ENCODE data around the gene BRMS1. TPM values are rescaled to one million over a fixed set of nuclear protein-coding genes. Genes with fewer than 3 reads are reported as not detected.
"Not testable (repeated sequence)": the region's sequence is repeated elsewhere in the genome, so short reads cannot be mapped to it uniquely, and the experiment has no call there.

BRMS1 gene, protein sequence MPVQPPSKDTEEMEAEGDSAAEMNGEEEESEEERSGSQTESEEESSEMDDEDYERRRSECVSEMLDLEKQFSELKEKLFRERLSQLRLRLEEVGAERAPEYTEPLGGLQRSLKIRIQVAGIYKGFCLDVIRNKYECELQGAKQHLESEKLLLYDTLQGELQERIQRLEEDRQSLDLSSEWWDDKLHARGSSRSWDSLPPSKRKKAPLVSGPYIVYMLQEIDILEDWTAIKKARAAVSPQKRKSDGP
- total RNA-seq = 17.6 TPM

- peak; percentile 95 for DNase-seq
These were observed at the start of gene BRMS1 for GRCh38 chr11:66344550-66345315. TSS of gene BRMS1 (minus strand) at chr11:66345104. CDS start at chr11:66342234, 2,870 bp downstream.

- DNase-seq = no peak
These were observed 49.0 kb upstream of the BRMS1 start for GRCh38 chr11:66393954-66394353.

- DNase-seq = no peak
These were observed 46.4 kb upstream of the BRMS1 start for GRCh38 chr11:66391322-66391721.

DNA sequence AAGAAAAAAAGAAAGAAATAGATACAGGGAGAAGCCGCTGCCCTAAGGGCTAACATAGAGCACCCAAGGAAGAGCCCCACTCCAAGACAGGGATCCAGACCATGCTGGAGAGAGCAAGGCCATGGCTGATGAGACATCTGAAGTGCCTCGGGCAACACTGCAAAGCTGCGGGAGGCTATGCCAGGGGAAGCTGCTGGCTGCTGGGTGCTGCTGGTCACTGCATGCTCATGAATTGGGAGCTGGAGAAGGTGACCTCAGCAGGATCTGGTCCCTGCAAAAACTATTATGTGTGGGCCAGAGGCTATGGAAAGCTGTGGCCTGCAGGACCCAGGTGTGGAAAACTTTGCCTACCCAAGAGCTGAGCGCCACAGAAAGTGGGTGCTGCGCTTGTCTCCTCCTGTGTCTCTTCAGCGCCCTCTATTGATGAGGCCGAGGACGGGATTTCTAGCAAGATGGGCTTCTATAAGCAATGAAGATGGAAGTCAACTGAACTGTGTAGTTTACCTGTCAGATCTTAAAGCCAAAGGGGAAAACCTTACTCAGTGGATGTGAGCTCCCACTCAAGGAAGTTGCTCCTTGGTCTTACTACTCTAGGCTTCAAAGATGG lies 44.0 kb upstream of the BRMS1 start:
- DNase-seq = no peak

GRCh38 chr11:66386171-66387069 lies 41.5 kb upstream of the BRMS1 start:
- peak; percentile 53 for DNase-seq

DNA sequence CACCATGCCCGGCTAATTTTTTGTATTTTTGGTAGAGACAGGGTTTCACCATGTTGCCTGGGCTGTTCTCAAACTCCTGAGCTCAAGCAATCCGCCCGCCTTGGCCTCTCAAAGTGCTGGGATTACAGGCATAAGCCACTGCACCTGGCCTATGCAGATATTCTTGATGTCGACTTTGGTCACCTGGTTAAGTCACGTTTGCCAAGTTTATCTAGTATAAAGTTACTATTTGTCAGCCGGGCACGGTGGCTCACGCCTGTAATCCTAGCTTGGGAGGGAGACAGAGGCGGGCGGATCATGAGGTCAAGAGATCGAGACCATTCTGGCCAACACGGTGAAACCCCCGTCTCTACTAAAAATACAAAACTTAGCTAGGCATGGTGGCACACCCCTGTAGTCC lies 39.4 kb upstream of the BRMS1 start:
- not testable (repeated sequence) for DNase-seq

DNA sequence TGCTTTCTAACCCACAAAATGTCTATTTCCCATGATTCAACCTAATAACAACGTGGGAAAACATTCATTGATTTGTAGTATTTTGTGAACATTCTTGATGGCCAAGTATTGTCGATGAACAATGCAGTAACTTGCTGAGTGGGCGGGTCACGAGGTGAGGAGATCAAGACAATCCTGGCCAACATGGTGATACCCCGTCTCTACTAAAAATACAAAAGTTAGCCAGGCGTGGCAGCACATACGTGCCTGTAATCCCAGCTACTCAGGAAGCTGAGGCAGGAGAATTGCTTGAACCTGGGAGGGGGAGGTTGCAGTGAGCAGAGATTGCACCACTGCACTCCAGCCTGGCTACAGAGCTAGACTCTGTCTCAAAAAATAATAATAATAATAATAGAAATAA lies 35.4 kb upstream of the BRMS1 start:
- not testable (repeated sequence) for DNase-seq

DNA sequence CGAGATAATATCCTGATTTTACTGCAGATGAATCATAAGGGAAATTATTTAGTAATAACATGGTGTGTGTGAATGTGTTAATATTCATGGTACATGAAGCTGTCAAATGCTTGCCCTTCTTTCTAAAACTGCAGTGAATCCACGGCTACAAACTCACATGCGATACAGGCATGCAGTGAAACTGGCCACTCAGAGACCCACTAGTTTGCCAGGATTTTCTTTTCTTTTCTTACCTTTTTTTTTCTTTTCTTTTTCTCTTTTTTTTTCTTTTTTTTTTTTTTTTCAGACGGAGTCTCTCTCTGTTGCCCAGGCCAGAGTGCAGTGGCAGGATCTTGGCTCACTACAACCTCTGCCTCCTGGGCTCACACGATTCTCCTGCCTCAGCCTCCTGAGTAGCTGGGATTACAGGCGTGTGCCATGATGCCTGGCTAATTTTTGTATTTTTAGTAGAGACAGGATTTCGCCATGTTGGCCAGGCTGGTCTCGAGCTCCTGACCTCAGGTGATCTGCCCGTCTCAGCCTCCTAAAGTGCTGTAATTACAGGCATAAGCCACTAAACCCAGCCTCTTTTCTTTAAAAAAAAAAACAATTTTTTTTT lies 28.9 kb upstream of the BRMS1 start:
- DNase-seq = not testable (repeated sequence)

GRCh38 chr11:66373265-66373664 lies 28.4 kb upstream of the BRMS1 start:
- DNase-seq = no peak

- no peak for DNase-seq
These were observed 26.9 kb upstream of the BRMS1 start, which contains the start of gene SLC29A2 for GRCh38 chr11:66371627-66372415. TSS of gene SLC29A2 (minus strand) at chr11:66371760. CDS start at chr11:66371591, 169 bp downstream.

DNA sequence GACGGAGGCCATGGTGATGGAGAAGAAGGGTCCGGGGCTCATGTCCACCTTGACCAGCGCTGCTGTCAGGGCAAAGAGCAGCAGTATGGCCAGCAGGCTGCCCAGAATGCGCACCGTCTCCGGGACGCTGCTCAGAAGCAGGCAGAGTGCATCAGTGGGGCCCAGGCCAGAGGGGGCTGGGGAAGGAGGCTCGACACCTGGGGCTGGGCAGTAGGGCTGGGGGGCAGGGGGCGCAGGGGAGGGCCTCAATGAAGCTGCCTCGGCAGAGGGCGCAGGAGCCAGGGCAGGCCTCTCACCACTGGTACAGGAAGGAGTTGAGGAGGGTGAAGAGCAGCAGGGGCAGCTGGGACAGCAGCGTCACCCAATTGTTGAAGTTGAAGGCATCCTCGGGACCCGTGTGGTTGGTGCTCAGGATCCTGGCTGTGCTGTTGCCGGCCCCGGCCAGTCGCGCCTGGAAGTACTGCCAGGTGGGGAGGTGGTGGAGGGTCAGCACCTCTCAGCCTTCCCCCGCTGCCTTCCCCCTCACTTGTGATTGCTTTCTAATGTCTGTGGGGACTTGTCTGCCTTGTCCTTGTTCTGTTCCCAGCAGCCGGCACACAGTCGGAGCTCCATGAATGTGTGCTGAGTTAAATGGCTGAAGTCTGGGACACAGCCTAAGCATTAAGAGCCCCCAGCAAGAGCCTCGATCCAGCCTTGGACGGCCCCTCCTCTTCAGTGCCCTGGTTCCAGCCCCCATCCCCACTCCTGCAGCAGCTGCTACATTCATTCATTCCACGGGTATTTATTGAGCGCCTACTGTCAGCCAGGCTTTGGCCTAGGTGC lies 24.4 kb upstream of the BRMS1 start:
- no peak for DNase-seq

- DNase-seq = no peak
These were observed 23.6 kb upstream of the BRMS1 start for GRCh38 chr11:66368484-66368883.

- no peak for DNase-seq
These were observed 22.8 kb upstream of the BRMS1 start for GRCh38 chr11:66367561-66368312.

DNA sequence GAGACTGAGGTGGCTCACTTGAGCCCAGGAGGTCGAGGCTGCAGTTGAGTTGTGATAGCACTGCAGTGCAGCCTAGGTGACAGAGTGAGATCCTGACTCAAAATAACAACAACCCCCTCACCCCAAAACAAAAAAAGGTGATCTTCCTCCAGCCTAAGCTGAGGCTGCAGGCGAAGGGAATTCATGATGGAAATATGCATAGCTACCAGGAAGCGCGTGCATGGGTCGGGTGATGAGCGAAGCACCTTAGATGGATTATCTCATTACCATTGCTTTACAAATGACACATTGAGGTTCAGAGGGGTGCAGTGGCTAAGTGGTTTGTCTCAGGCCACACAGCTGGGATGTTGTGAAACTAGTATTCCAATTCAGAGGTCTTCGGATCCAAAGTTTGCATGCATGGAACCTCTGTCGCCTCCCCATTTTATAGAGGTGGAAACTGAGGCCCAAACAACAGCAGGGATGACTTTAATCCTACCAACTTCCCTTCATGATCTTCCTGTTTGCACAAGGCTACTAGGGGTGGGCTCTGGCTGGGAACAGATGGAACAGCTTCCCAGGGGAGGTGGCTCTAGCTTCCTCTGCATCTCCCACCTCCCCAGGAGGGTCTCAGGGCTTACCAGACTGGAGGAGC lies 22.1 kb upstream of the BRMS1 start:
- no peak for DNase-seq

GRCh38 chr11:66365711-66366619 lies 21.1 kb upstream of the BRMS1 start:
- no peak for DNase-seq

DNA sequence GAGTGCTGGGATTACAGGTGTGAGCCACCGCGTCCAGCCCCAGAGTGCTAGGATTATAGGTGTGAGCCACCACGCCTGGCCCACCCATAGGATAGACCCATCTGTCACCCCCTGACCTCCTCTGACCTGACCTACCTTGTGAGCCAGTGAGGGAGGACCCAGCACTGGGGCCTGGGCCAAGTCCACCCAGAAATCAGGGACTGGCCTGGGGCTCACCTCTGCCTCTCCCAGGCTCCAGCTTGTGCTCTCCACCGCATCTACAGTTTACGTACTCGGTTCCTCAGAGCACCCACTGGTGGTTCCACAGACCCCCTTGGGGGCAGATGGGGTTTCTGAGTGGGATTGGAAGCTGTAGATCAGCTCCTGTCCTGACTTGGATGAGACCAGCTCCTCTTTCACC lies 20.3 kb upstream of the BRMS1 start:
- no peak for DNase-seq

GRCh38 chr11:66363805-66364535 lies 19.1 kb upstream of the BRMS1 start:
- DNase-seq = no peak
